Liver (tissue), 9 donors: ENCODE measurements around the gene FLOT2. TPM values are rescaled to one million over a fixed set of nuclear protein-coding genes. Genes with fewer than 3 reads are reported as not detected.
"Not testable (repeated sequence)": the region's sequence is repeated elsewhere in the genome, so short reads cannot be mapped to it uniquely, and the experiment has no call there.

Experiments
- DNase-seq: peaks from one replicate; pipeline ENCODE4 v3.0.0-alpha.2; 2017; ENCODE audit warnings: low spot score
- H3K27ac ChIP-seq, 2 donors: one replicate each; pipeline ENCODE4 v1.7.0; 2013; ENCODE audit warnings: inconsistent platforms in 2 of 2, low read length in 2 of 2, control low read depth in 1 of 2, low read depth in 1 of 2, mild to moderate bottlenecking in 1 of 2
- H3K27me3 ChIP-seq, 4 donors: one replicate each; pipeline versions ENCODE4 v1.6.1 to v1.7.0; 2013; ENCODE audit warnings: low read length in 3 of 4, inconsistent platforms in 1 of 4, mild to moderate bottlenecking in 1 of 4, moderate library complexity in 1 of 4; ENCODE audit not compliant: control insufficient read depth in 4 of 4, insufficient read depth in 4 of 4
- H3K36me3 ChIP-seq, 4 donors: one replicate each; pipeline versions ENCODE4 v1.6.1 to v1.7.0; 2013; ENCODE audit warnings: low read length in 3 of 4, mild to moderate bottlenecking in 3 of 4, low read depth in 1 of 4, moderate library complexity in 1 of 4; ENCODE audit not compliant: control insufficient read depth in 4 of 4, insufficient read depth in 3 of 4
- H3K4me1 ChIP-seq, 4 donors: one replicate each; pipeline versions ENCODE4 v1.6.1 to v1.7.0; 2013; ENCODE audit warnings: low read length in 3 of 4, mild to moderate bottlenecking in 3 of 4, moderate library complexity in 1 of 4; ENCODE audit not compliant: control insufficient read depth in 4 of 4, insufficient read depth in 4 of 4
- H3K4me3 ChIP-seq, 3 donors: one replicate each; pipeline versions ENCODE4 v1.6.1 to v1.7.0; 2013; ENCODE audit warnings: low read length in 3 of 3, control low read depth in 1 of 3, low read depth in 1 of 3, mild to moderate bottlenecking in 1 of 3
- H3K9ac ChIP-seq, 2 donors: one replicate each; pipeline ENCODE4 v1.7.0; 2013; ENCODE audit warnings: low read length in 2 of 2, mild to moderate bottlenecking in 2 of 2, moderate library complexity in 2 of 2, control low read depth in 1 of 2, low read depth in 1 of 2
- H3K9me3 ChIP-seq, 4 donors: one replicate each; pipeline versions ENCODE4 v1.6.1 to v1.7.0; 2013; ENCODE audit warnings: low read length in 3 of 4; ENCODE audit not compliant: control insufficient read depth in 4 of 4
- ATF3 ChIP-seq: IDR thresholded peaks from 2 replicates; pipeline ENCODE4 v1.6.1; 2016; ENCODE audit warnings: antibody characterized with exemption
- CTCF ChIP-seq: fragments of 150-350 bp; IDR thresholded peaks from 2 replicates; pipeline ENCODE4 v1.5.1; 2017; ENCODE audit warnings: improper control_type of control experiment, low read depth, low read length; ENCODE audit not compliant: missing input control
- EGR1 ChIP-seq, 2 donors: IDR thresholded peaks; 2 replicates each; pipeline ENCODE4 v1.6.1; 2016 to 2018; ENCODE audit warnings: antibody characterized with exemption in 2 of 2, low read depth in 2 of 2
- FOXA1 ChIP-seq: IDR thresholded peaks from 2 replicates; pipeline ENCODE4 v1.6.1; 2016; ENCODE audit warnings: antibody characterized with exemption
- FOXA2 ChIP-seq: IDR thresholded peaks from 2 replicates; pipeline ENCODE4 v1.6.1; 2016; ENCODE audit warnings: antibody characterized with exemption
- GABPA ChIP-seq, 2 donors: IDR thresholded peaks in 1 of 2; conservative IDR thresholded peaks in 1 of 2; 2 replicates each; pipeline ENCODE4 v1.6.1; 2016; ENCODE audit warnings: antibody characterized with exemption in 2 of 2, mild to moderate bottlenecking in 1 of 2, moderate library complexity in 1 of 2
- HNF4A ChIP-seq, 2 donors: conservative IDR thresholded peaks; 2 replicates each; pipeline ENCODE4 v1.6.1; 2016; ENCODE audit warnings: antibody characterized with exemption in 2 of 2, mild to moderate bottlenecking in 2 of 2
- HNF4G ChIP-seq: IDR thresholded peaks from 2 replicates; pipeline ENCODE4 v1.6.1; 2016; ENCODE audit warnings: antibody characterized with exemption
- JUND ChIP-seq, 2 donors: IDR thresholded peaks; 2 replicates each; pipeline ENCODE4 v1.6.1; 2016; ENCODE audit warnings: antibody characterized with exemption in 2 of 2
- MAX ChIP-seq: IDR thresholded peaks from 2 replicates; pipeline ENCODE4 v1.6.1; 2016; ENCODE audit warnings: antibody characterized with exemption
- NR2F2 ChIP-seq: IDR thresholded peaks from 2 replicates; pipeline ENCODE4 v1.6.1; 2016; ENCODE audit warnings: antibody characterized with exemption
- RAD21 ChIP-seq, 2 donors: IDR thresholded peaks; 2 replicates each; pipeline ENCODE4 v1.6.1; 2016; ENCODE audit warnings: antibody characterized with exemption in 2 of 2, mild to moderate bottlenecking in 2 of 2
- REST ChIP-seq: IDR thresholded peaks from 2 replicates; pipeline ENCODE4 v1.6.1; 2016; ENCODE audit warnings: antibody characterized with exemption, mild to moderate bottlenecking
- RXRA ChIP-seq, 2 donors: IDR thresholded peaks; 2 replicates each; pipeline ENCODE4 v1.6.1; 2017 to 2018; ENCODE audit warnings: antibody characterized with exemption in 2 of 2, mild to moderate bottlenecking in 1 of 2
- SP1 ChIP-seq: IDR thresholded peaks from 2 replicates; pipeline ENCODE4 v1.6.1; 2018; ENCODE audit warnings: antibody characterized with exemption, mild to moderate bottlenecking
- TAF1 ChIP-seq: conservative IDR thresholded peaks from 2 replicates; pipeline ENCODE4 v1.6.1; 2016; ENCODE audit warnings: antibody characterized with exemption, mild to moderate bottlenecking
- YY1 ChIP-seq: IDR thresholded peaks from 2 replicates; pipeline ENCODE4 v1.6.1; 2016; ENCODE audit warnings: antibody characterized with exemption, mild to moderate bottlenecking
- ZBTB33 ChIP-seq: IDR thresholded peaks from 2 replicates; pipeline ENCODE4 v1.6.1; 2016; ENCODE audit warnings: antibody characterized with exemption
- WGBS: extraction: QIAGEN DNeasy Blood & Tissue Kit; methylation state at CpG from one replicate; pipeline ENCODE4 v1.1.7; 2013; 5-methylcytosine and 5-hydroxymethylcytosine counted together
- polyA plus RNA-seq, 2 donors: library from polyadenylated mRNA; stranded (reverse) in 1 of 2; unstranded in 1 of 2; fragments of 200-250 nt in 1 of 2; fragments of >200 nt in 1 of 2; fragmentation: Nextera tagmentation in 1 of 2; extraction: Ambion mirVana in 1 of 2; gene quantifications; one replicate each; pipeline versions ENCODE4 v1.2.1 to v1.2.3, GENCODE V29; 2013 to 2015
- total RNA-seq, 2 donors: library from RNA; depleted of rRNA; stranded (reverse); fragments of >200 nt; gene quantifications; one replicate each; pipeline ENCODE4 v1.2.3, GENCODE V29; 2014
- donor health status: healthy.
- donor health status: healthy.
- donor health status: healthy.
- donor health status: healthy.
- donor health status: healthy.

FLOT2 gene
- total and polyA plus RNA-seq, 4 donors = 61.6 to 100 (median 69.4) TPM

GRCh38 chr17:28878158-28878910 lies 19.2 kb downstream of the FLOT2 start:
- Histone ChIP-seq H3K9me3 (no peaks in the 10 kb centered on the region), H3K27ac (no peak overlapping the region), H3K36me3 (peaks cover 24 to 49% (median 40%) of the 10 kb centered on the region in 4 donors), H3K4me3 (no peak overlapping the region), H3K27me3 (no peaks in the 10 kb centered on the region), H3K4me1 (no peaks in the 10 kb centered on the region), H3K9ac (no peak overlapping the region)
- no peak for DNase-seq
- TF ChIP-seq REST (no peak), HNF4G (no peak), GABPA (IDR thresholded peaks at IDR 0.05 in 1 of 2, conservative IDR thresholded peaks at IDR 0.05 in 1 of 2) (no peak), MAX (no peak), HNF4A (conservative IDR thresholded peaks at IDR 0.05) (no peak), NR2F2 (no peak), RAD21 (IDR thresholded peaks at IDR 0.05) (no peak), CTCF (no peak), FOXA1 (no peak), JUND (IDR thresholded peaks at IDR 0.05) (no peak), ATF3 (no peak), YY1 (no peak), TAF1 (no peak), EGR1 (IDR thresholded peaks at IDR 0.05; ENCODE audit: low read depth in 2 of 2) (no peak), FOXA2 (no peak), ZBTB33 (no peak), SP1 (no peak), RXRA (IDR thresholded peaks at IDR 0.05) (no peak)
- WGBS = 93% methylated on average over 2 of the region's 2 CpGs

- not testable (repeated sequence) for H3K27ac ChIP-seq, DNase-seq, H3K4me3 ChIP-seq, H3K27me3 ChIP-seq, H3K9me3 ChIP-seq, H3K4me1 ChIP-seq, H3K9ac ChIP-seq
- 94% methylated on average over 6 of the region's 6 CpGs for WGBS
- H3K36me3 ChIP-seq = peaks cover 17 to 39% (median 32%) of the 10 kb centered on the region in 4 donors
These were observed 20.3 kb downstream of the FLOT2 start for GRCh38 chr17:28877150-28877711.
